ENCODE data around the gene SPDYE6. TPM values are rescaled to one million over a fixed set of nuclear protein-coding genes. Genes with fewer than 3 reads are reported as not detected.
"Not testable (repeated sequence)": the region's sequence is repeated elsewhere in the genome, so short reads cannot be mapped to it uniquely, and the experiment has no call there.

The SPDYE6 gene
- total and polyA plus RNA-seq, 8 donors, result 2.2 to 10.0 (median 6.8) TPM; not detected in 2

DNA sequence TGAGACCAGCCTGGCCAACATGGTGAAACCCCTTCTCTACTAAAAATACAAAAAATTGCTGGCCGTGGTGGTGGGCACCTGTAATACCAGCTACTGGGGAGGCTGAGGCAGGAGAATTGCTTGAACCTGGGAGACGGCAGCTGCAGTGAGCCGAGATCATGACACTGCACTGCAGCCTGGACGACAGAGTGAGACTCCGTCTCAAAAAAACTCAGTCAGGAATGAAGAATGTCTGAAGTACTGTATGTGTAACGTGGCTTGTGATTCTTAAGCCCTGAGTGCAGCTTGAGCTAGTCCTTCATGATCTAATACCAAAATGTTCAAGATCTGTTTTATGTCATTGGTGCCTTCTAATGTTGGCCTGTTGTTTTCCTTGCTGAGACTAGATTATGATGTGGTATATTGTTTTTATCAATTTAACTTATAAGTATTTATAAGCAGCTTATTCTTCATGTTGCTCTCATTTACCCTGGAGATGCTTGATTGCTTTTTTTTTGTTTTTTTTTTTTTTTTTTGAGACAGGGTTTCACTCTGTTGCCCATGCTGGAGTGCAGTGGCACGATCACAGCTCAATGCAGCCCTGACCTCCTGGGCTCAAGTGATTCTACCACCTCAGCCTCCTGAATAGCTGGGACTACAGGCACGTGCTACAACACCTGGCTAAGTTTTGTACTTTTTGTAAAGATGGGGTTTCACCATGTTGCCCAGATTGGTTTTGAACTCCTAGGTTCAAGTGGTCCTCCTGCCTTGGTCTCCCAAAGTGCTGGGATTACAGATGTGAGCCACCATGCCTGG, 25.4 kb downstream of the SPDYE6 start:
- H3K9me3 ChIP-seq; H3K27ac ChIP-seq; intact Hi-C loops (cut with DNase I); ATAC-seq; H3K4me1 ChIP-seq; H3K36me3 ChIP-seq; H3K4me3 ChIP-seq: not testable (repeated sequence)
- H3K27me3 ChIP-seq, result peaks cover 6 to 11% of the 10 kb centered on the region in 2 donors
- peak in 1 of 4 donors; percentile 20 for DNase-seq

DNA sequence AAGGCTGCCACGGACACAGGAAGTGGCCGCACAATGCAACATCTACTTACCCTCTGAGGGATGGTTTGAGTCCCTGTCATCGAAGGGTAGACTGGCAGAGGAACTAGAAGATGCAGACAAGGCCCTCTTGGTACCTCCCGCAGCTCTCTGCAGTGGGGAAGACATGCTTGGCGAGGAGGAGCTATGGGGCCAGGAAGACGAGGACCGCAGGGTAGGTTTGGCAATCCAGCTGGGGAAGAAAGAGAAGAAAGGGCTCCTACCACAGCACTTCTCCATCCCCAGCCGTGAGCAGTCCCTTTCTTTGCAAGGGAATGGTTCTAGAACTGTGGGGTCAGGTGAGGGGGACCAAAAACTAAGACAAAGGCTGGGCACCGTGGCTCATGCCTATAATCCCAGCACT, 26.9 kb downstream of the SPDYE6 start:
- H3K4me3 ChIP-seq; H3K27ac ChIP-seq; H3K9me3 ChIP-seq; H3K36me3 ChIP-seq; H3K4me1 ChIP-seq; intact Hi-C loops (cut with DNase I); ATAC-seq: not testable (repeated sequence)
- peaks cover 6 to 11% of the 10 kb centered on the region in 2 donors for H3K27me3 ChIP-seq
- peak in 1 of 4 donors; percentile 22 for DNase-seq

DNA sequence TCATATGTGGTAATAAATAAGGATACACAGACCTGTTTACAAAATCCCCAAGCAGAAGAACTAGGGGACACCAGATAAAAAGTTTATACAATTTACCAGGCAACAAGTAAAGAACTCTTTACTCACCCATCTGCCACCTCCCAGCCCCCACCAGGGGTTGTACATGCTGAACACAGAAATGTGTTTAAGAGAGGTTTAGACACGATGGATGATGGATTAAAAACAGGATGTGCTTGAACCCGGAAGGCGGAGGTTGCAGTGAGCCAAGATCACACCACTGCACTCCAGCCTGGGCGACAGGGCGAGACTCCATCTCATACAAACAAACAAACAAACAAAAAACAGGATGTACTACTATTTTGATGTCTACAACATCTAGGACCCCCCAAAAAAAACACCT, 27.4 kb downstream of the SPDYE6 start:
- intact Hi-C loops (cut with DNase I); H3K4me1 ChIP-seq; ATAC-seq; H3K9me3 ChIP-seq; DNase-seq; H3K36me3 ChIP-seq; H3K27ac ChIP-seq; H3K4me3 ChIP-seq: not testable (repeated sequence)
- H3K27me3 ChIP-seq, result peaks cover 6 to 11% of the 10 kb centered on the region in 2 donors

DNA sequence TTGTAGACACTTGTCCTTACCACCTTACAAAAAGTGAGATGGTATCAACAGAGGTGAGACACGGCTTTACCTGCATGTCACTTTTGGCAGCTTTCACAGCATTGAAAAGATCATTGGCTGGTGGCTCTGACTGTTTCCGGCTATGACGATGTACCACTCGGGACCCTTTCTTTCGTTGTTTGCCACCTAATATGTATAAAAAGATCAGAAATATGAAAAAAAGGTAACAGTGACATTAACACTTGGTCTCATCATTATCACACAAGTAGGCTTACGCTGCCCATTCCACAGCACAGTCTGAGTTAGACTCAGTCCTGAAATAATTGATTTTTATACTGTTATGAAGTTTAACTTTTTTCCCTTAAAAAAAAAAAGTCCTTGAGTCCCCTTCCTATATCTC, 29.1 kb downstream of the SPDYE6 start:
- intact Hi-C loops (cut with DNase I); H3K36me3 ChIP-seq; H3K9me3 ChIP-seq; H3K4me1 ChIP-seq; H3K27ac ChIP-seq; H3K4me3 ChIP-seq; DNase-seq; H3K27me3 ChIP-seq; ATAC-seq: not testable (repeated sequence)

DNA sequence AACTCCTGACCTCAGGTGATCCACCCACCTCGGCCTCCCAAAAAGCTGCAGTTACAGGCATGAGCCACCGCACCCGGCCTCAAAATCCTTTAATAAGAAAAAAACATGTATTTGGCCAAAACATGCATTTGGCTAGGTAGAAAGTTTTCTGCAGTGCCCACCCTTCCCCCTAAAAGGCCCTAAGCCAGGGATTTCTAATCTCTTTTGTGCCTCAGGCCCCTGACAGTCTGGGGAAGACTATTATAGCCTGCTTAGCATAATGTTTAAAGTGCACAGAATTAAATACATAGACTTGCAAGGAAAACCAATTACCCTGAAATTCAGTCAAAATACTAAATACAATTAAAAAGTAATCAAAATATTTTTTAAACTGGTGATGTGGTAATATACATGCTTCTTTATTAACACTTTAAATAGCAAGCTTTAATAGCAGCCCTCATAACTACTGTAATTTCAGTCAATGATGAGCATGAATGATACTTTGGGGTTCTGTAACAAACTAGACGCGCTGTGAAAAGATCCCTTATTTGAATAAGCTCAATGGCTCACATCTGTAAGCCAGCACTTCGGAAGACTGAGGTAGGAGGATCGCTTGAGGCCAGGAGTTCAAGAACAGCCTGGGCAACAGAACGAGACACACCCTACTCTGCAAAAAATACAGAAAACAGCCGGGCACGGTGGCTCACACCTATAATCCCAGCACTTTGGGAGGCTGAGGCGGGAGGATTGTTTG, 29.9 kb downstream of the SPDYE6 start:
- DNase-seq (peak in 1 of 4 donors; percentile 27), ATAC-seq (no peak)
- Histone ChIP-seq H3K4me3 (no peak overlapping the region), H3K9me3 (no peaks in the 10 kb centered on the region), H3K4me1 (peaks cover 0 to 5% of the 10 kb centered on the region in 2 donors), H3K27me3 (peaks cover 6 to 11% of the 10 kb centered on the region in 2 donors), H3K36me3 (no peaks in the 10 kb centered on the region), H3K27ac (no peak overlapping the region)
- TF ChIP-seq, protein P1, sequence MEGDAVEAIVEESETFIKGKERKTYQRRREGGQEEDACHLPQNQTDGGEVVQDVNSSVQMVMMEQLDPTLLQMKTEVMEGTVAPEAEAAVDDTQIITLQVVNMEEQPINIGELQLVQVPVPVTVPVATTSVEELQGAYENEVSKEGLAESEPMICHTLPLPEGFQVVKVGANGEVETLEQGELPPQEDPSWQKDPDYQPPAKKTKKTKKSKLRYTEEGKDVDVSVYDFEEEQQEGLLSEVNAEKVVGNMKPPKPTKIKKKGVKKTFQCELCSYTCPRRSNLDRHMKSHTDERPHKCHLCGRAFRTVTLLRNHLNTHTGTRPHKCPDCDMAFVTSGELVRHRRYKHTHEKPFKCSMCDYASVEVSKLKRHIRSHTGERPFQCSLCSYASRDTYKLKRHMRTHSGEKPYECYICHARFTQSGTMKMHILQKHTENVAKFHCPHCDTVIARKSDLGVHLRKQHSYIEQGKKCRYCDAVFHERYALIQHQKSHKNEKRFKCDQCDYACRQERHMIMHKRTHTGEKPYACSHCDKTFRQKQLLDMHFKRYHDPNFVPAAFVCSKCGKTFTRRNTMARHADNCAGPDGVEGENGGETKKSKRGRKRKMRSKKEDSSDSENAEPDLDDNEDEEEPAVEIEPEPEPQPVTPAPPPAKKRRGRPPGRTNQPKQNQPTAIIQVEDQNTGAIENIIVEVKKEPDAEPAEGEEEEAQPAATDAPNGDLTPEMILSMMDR (IDR thresholded peaks at IDR 0.05), result no peak
- intact Hi-C loops (cut with DNase I), result no loop called here

DNA sequence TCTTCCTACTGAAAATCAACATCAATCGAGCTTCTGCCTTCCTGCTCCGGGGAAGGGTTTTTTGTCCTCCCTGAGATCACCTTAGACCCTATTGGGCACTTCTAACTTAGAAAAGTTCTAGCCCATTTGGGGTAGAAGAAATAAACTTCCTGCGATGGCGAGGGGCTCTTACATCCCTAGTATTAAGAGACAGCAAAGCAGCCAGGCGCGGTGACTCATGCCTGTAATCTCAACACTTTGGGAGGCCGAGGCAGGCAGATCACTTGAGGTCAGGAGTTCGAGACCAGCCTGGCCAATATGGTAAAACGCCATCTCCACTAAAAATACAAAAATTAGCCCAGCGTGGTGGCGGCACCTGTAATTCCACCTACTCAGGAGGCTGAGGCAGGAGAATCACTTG, 31.1 kb downstream of the SPDYE6 start:
- not testable (repeated sequence) for ATAC-seq

DNA sequence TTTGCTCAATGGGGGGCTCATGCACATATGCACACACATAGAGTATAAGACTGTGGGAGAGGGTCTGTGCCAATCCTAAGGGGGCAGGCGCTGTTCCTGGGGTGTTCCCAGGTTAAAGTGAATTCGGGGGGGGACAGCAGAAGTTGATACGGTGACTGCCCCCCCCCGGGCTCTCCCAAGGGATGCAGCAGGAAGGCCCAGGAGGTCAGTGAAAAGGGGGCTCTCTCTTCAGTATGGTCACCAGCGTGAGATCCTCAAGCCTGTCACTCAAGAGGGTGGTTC, 32.4 kb downstream of the SPDYE6 start:
- Histone ChIP-seq H3K4me3 (no peak overlapping the region), H3K36me3 (peaks cover 0 to 12% of the 10 kb centered on the region in 2 donors), H3K4me1 (peaks cover 0 to 5% of the 10 kb centered on the region in 2 donors), H3K27me3 (peaks cover 6 to 22% of the 10 kb centered on the region in 2 donors), H3K27ac (no peak overlapping the region), H3K9me3 (no peaks in the 10 kb centered on the region)
- TF ChIP-seq, protein P1 (IDR thresholded peaks at IDR 0.05), result no peak
- intact Hi-C loops (cut with DNase I), result no loop called here
- DNase-seq, result no peak
- no peak for ATAC-seq

More for the DNA sequence above, 31.1 kb downstream of the SPDYE6 start:
- peak in 1 of 4 donors; percentile 25 for DNase-seq
- H3K4me1 ChIP-seq; H3K27ac ChIP-seq; intact Hi-C loops (cut with DNase I); H3K4me3 ChIP-seq; H3K9me3 ChIP-seq: not testable (repeated sequence)
- peaks cover 0 to 10% of the 10 kb centered on the region in 2 donors for H3K36me3 ChIP-seq
- peaks cover 6 to 22% of the 10 kb centered on the region in 2 donors for H3K27me3 ChIP-seq
